K562 (cell line): ENCODE data around the gene ENO3. TPM values are rescaled to one million over a fixed set of nuclear protein-coding genes. Genes with fewer than 3 reads are reported as not detected.

Source experiments
- ATAC-seq: fragments of 200-7000 bp; cut with Tn5 transposase; 3 replicates; pipeline ENCODE4 v1.9.1; 2020; ENCODE audit warnings: moderate library complexity
- BruUV-seq: library from RNA; stranded (reverse); fragments of 400-500 nt; replicated peaks from 2 replicates; lab custom pipeline; 2021; lab: Mats Ljungman, UMichigan
- CTCF ChIA-PET: fragments of 300-600 bp; formaldehyde crosslinking; extraction: SDS; loops from one replicate; lab custom pipeline; 2021; ENCODE audit warnings: low intra/inter-chr PET ratio; lab: Yijun Ruan, JAX
- POLR2A ChIA-PET: fragments of 300-600, 350-650 bp; sonication (Branson Sonifier 250); formaldehyde crosslinking; extraction: SDS; loops from one replicate; lab custom pipeline; 2021; ENCODE audit warnings: antibody characterized with exemption, inconsistent platforms; lab: Yijun Ruan, JAX
- DNase-seq, 4 experiments: peaks; one replicate each; pipeline versions ENCODE4 v3.0.0 to v3.0.0-alpha.2; 2011 to 2018; ENCODE audit warnings: low spot score in 3 of 4, mixed read lengths in 3 of 4; ENCODE audit errors: extremely low read depth in 1 of 4
- FAIRE-seq: peaks from 2 replicates; lab custom pipeline; 2011; peaks lifted over from hg19 to GRCh38; lab: Jason Lieb, UNC
- H2AFZ ChIP-seq: 2 replicates; pipeline ENCODE4 v1.6.0; 2011; ENCODE audit warnings: low read depth, low read length, control low read depth, inconsistent platforms
- H3K27ac ChIP-seq: fragments of 200-600 bp; 3 replicates; pipeline ENCODE4 v1.8.0; 2011; ENCODE audit warnings: low read depth, mild to moderate bottlenecking, control low read depth, inconsistent platforms, low read length, moderate library complexity, mixed read lengths; ENCODE audit errors: extremely low read depth
- H3K27me3 ChIP-seq, 2 experiments: fragments of 300-600 bp in 1 of 2; 2 replicates in 1 of 2; 3 replicates in 1 of 2; pipeline versions ENCODE4 v1.6.0 to v1.8.0; 2011; ENCODE audit warnings: inconsistent platforms in 2 of 2, low read length in 2 of 2, mild to moderate bottlenecking in 1 of 2, mixed read lengths in 1 of 2, moderate library complexity in 1 of 2; ENCODE audit not compliant: control insufficient read depth in 2 of 2, insufficient read depth in 2 of 2
- H3K36me3 ChIP-seq: fragments of 300-600 bp; 3 replicates; pipeline ENCODE4 v1.8.0; 2011; ENCODE audit warnings: mild to moderate bottlenecking, low read length, inconsistent platforms; ENCODE audit not compliant: control insufficient read depth, insufficient read depth
- H3K4me1 ChIP-seq, 2 experiments: fragments of 200-600 bp in 1 of 2; replicated peaks in 1 of 2; 2 replicates in 1 of 2; 3 replicates in 1 of 2; pipeline versions ENCODE4 v1.5.1 to v1.8.0; 2011; ENCODE audit warnings: inconsistent platforms in 2 of 2, low read length in 2 of 2, mild to moderate bottlenecking in 1 of 2, mixed read lengths in 1 of 2, moderate library complexity in 1 of 2; ENCODE audit not compliant: control insufficient read depth in 2 of 2, insufficient read depth in 2 of 2
- H3K4me2 ChIP-seq: 2 replicates; pipeline ENCODE4 v1.6.1; 2011; ENCODE audit warnings: low read length, control low read depth, inconsistent platforms, mixed read lengths; ENCODE audit not compliant: insufficient read depth
- H3K4me3 ChIP-seq: fragments of 200-600 bp; sonication (generic), shearing (Covaris generic); 2 replicates; pipeline ENCODE4 v1.5.1; 2016; ENCODE audit warnings: control low read depth, inconsistent platforms
- H3K79me2 ChIP-seq: fragments of 200-600 bp; 3 replicates; pipeline ENCODE4 v1.8.0; 2011; ENCODE audit warnings: low read length, inconsistent platforms; ENCODE audit not compliant: control insufficient read depth, insufficient read depth
- H3K9ac ChIP-seq, 2 experiments: 2 replicates each; pipeline versions ENCODE4 v1.6.0 to v1.6.1; 2011; ENCODE audit warnings: low read depth in 2 of 2, low read length in 2 of 2, control low read depth in 1 of 2, inconsistent platforms in 1 of 2, mild to moderate bottlenecking in 1 of 2, mixed read lengths in 1 of 2; ENCODE audit not compliant: insufficient read depth in 1 of 2
- H3K9me1 ChIP-seq: one replicate; pipeline ENCODE4 v1.6.0; 2011; ENCODE audit warnings: inconsistent platforms, mild to moderate bottlenecking, low read length, moderate library complexity; ENCODE audit not compliant: control insufficient read depth, insufficient read depth
- H3K9me3 ChIP-seq: replicated peaks from 2 replicates; pipeline ENCODE4 v1.5.1; 2011; ENCODE audit warnings: low read depth, low read length, inconsistent platforms; ENCODE audit not compliant: control insufficient read depth, insufficient read depth
- H4K20me1 ChIP-seq: replicated peaks from 2 replicates; pipeline ENCODE4 v1.6.1; 2011; ENCODE audit warnings: low read length, inconsistent platforms, mixed read lengths; ENCODE audit not compliant: control insufficient read depth, insufficient read depth
- NFIC ChIP-seq: fragments of 450-650 bp; IDR thresholded peaks from 2 replicates; pipeline ENCODE4 v1.6.1; 2017; ENCODE audit warnings: mild to moderate bottlenecking, inconsistent platforms
- RBM39 ChIP-seq: fragments of 200-400 bp; formaldehyde crosslinking; optimal IDR thresholded peaks from 2 replicates; pipeline ENCODE3; 2018; ENCODE audit warnings: low read depth, low read length
- ZNF354B ChIP-seq: fragments of 250-450 bp; sonication (Bioruptor Pico); IDR thresholded peaks from 2 replicates; pipeline ENCODE4 v1.4.0; 2020
- ZNF695 ChIP-seq: fragments of 450-650 bp; formaldehyde crosslinking; IDR thresholded peaks from 2 replicates; pipeline ENCODE4 v1.4.0; 2020; ENCODE audit warnings: mild to moderate bottlenecking, moderate library complexity
- WGBS: fragments of 100-300 bp; shearing (Covaris generic); methylation state at CpG from one replicate; pipeline ENCODE4 v1.1.6; 2016; ENCODE audit warnings: low coverage, mixed read lengths; ENCODE audit not compliant: insufficient coverage; ENCODE audit errors: missing lambda C conversion rate; 5-methylcytosine and 5-hydroxymethylcytosine counted together
- in situ Hi-C: fragments of 300-500 bp; cut with MboI; formaldehyde crosslinking; loops from 4 replicates; pipeline ENCODE4 v1.15.0; 2018; ENCODE audit warnings: inconsistent platforms, mixed read lengths
- intact Hi-C: fragments of 100-400 bp; cut with micrococcal nuclease; formaldehyde crosslinking; loops from 2 replicates; pipeline ENCODE4 v1.14.2; 2022
- polyA plus RNA-seq, 8 experiments: library from polyadenylated mRNA; depleted of rRNA in 4 of 8; stranded (reverse) in 5 of 8; unstranded in 3 of 8; fragments of >200 nt; fragmentation: Nextera tagmentation in 2 of 8; fragmentation: Illumina TruSeq in 1 of 8; extraction: Ambion mirVana in 2 of 8; extraction: Trizol in 1 of 8; gene quantifications; 2 replicates each; pipeline versions ENCODE4 v1.2.1 to v1.2.3, GENCODE V29; 2011 to 2014; ENCODE audit warnings: inconsistent platforms in 1 of 8, missing spikeins in 1 of 8
- total RNA-seq, 7 experiments: library from RNA; depleted of rRNA in 6 of 7; stranded (reverse); fragments of >200 nt in 6 of 7; fragmentation: Illumina TruSeq in 2 of 7; extraction: Trizol in 2 of 7; gene quantifications; 2 replicates each; pipeline versions ENCODE4 v1.2.1 to v1.2.3, GENCODE V29; 2011 to 2021; ENCODE audit warnings: low replicate concordance in 1 of 7
- TF ChIP-seq, protein P1 (sequence below): fragments of 450-650 bp; IDR thresholded peaks from 2 replicates; pipeline ENCODE4 v1.6.1; 2017; ENCODE audit warnings: antibody characterized with exemption

Gene ENO3
- total and polyA plus RNA-seq, 9 of the 15 experiments (the other 6 are each of a cell fraction or from before 2014, with no cell fraction given), result 5.7 to 17.2 (median 9.9) TPM

DNA sequence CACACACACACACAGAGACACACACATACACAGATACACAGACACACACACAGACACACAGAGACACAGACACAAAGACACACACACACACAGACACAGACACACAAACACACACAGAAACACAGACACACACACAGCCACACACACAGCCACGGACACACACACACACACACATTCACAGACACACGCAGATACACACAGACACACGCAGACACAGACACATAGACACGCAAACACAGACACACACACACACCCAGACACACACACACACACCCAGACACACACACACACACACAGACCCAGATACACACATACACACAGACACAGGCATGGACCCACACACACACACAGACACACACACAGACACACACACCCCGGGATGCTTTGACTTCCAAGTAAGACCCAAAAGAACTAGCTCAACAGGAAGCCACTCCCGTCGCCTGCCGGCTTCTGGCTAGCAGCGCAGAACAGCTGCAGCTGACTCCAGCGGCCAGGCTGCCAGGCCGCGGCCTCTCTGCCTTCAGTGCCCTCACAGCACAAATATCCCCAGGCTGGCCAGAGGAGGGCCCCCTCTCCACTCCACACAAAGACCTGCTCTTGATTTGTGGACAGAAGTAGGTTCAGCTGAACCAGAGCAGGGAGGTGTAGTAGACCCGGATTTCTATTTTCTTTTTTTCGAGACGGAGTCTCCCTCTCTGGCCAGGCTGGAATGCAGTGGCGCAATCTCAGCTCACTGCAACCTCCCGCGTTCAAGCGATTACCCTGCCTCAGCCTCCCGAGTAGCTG, 42.0 kb upstream of the ENO3 start (continued):
- TF ChIP-seq, protein P1, sequence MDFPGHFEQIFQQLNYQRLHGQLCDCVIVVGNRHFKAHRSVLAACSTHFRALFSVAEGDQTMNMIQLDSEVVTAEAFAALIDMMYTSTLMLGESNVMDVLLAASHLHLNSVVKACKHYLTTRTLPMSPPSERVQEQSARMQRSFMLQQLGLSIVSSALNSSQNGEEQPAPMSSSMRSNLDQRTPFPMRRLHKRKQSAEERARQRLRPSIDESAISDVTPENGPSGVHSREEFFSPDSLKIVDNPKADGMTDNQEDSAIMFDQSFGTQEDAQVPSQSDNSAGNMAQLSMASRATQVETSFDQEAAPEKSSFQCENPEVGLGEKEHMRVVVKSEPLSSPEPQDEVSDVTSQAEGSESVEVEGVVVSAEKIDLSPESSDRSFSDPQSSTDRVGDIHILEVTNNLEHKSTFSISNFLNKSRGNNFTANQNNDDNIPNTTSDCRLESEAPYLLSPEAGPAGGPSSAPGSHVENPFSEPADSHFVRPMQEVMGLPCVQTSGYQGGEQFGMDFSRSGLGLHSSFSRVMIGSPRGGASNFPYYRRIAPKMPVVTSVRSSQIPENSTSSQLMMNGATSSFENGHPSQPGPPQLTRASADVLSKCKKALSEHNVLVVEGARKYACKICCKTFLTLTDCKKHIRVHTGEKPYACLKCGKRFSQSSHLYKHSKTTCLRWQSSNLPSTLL, result 0 out of 2 replicates have a peak, but pooled peaks have one; percentile 16
- TF ChIP-seq RBM39 (no peak), ZNF354B (no peak)

DNA sequence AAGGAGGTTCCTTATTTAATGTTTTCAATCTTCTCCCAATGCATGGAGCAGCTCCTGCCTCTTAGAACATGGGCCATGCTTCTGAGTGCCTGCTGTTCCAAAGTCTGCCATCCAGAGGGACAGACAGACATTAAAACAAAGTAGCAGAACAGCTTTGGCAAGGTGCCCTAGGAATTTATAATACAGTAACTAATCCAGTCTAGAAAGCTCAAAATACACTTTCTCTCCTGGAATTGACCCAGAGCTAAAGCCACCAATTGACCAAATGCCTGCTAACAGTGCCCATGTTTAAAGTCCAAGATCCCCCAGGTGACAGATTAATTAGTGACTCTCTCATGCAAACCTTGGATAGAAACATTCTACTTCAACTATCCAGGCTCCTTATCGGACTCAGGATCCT, 36.9 kb upstream of the ENO3 start:
- Histone ChIP-seq H3K36me3 (no peaks in the 10 kb centered on the region), H3K27me3 (no peaks in the 10 kb centered on the region), H2AFZ (no peak overlapping the region), H3K9me3 (no peaks in the 10 kb centered on the region), H3K4me2 (no peak overlapping the region), H4K20me1 (no peaks in the 10 kb centered on the region), H3K4me3 (no peak overlapping the region), H3K9me1 (no peaks in the 10 kb centered on the region), H3K4me1 (peaks cover 0 to 5% of the 10 kb centered on the region in 2 experiments; a peak in 4 of 5 replicates), H3K27ac (no peak overlapping the region), H3K9ac (no peak overlapping the region), H3K79me2 (no peaks in the 10 kb centered on the region)
- ATAC-seq (no peak), FAIRE-seq (no peak), DNase-seq (no peak)
- WGBS, result no CpG with 5 or more reads among the region's 1 CpG
- intact Hi-C loops, result no loop called here
- ChIA-PET POLR2A (interaction anchor here (0.6 to 0.7 kb wide), 3 partner anchors 48 to 171 kb away, joined by 3 to 4 read pairs (median 3); no protein-coding TSS in a partner anchor), CTCF (no interaction called here)
- BruUV-seq, result no TSS peak
- TF ChIP-seq ZNF695 (CRISPR knock-in tag), result no peak
- 0 out of 2 replicates have a peak, but pooled peaks have one; percentile 10 for TF ChIP-seq NFIC
- TF ChIP-seq, all 486 proteins: peak for 1
- in situ Hi-C loops, result loop anchor here (10.0 kb wide), 1 partner anchor 151 kb away; no protein-coding TSS in a partner anchor
